Adipocyte (in vitro differentiated cells): ENCODE measurements around the gene EPS15.
"Not testable (repeated sequence)": the region's sequence is repeated elsewhere in the genome, so short reads cannot be mapped to it uniquely, and the experiment has no call there.

ENCODE experiments used
- DNase-seq: peaks from one replicate; pipeline ENCODE4 v3.0.0-alpha.2; 2015; ENCODE audit warnings: low read depth
- H3K27me3 ChIP-seq: replicated peaks from 2 replicates; pipeline ENCODE4 v1.7.0; 2013; ENCODE audit warnings: mild to moderate bottlenecking, low read length, moderate library complexity; ENCODE audit not compliant: control insufficient read depth, insufficient read depth
- H3K36me3 ChIP-seq: 2 replicates; pipeline ENCODE4 v1.7.0; 2013; ENCODE audit warnings: low read length, mild to moderate bottlenecking, moderate library complexity; ENCODE audit not compliant: control insufficient read depth, insufficient read depth, severe bottlenecking
- H3K4me1 ChIP-seq: 2 replicates; pipeline ENCODE4 v1.7.0; 2013; ENCODE audit warnings: mild to moderate bottlenecking, low read length, moderate library complexity; ENCODE audit not compliant: control insufficient read depth, insufficient read depth
- H3K4me3 ChIP-seq: 2 replicates; pipeline ENCODE4 v1.7.0; 2013; ENCODE audit warnings: mild to moderate bottlenecking, low read length, moderate library complexity
- H3K9ac ChIP-seq: 2 replicates; pipeline ENCODE4 v1.7.0; 2013; ENCODE audit warnings: mild to moderate bottlenecking, low read length, moderate library complexity
- H3K9me3 ChIP-seq: 2 replicates; pipeline ENCODE4 v1.7.0; 2013; ENCODE audit warnings: mild to moderate bottlenecking, low read length, moderate library complexity; ENCODE audit not compliant: control insufficient read depth

The EPS15 gene

DNA sequence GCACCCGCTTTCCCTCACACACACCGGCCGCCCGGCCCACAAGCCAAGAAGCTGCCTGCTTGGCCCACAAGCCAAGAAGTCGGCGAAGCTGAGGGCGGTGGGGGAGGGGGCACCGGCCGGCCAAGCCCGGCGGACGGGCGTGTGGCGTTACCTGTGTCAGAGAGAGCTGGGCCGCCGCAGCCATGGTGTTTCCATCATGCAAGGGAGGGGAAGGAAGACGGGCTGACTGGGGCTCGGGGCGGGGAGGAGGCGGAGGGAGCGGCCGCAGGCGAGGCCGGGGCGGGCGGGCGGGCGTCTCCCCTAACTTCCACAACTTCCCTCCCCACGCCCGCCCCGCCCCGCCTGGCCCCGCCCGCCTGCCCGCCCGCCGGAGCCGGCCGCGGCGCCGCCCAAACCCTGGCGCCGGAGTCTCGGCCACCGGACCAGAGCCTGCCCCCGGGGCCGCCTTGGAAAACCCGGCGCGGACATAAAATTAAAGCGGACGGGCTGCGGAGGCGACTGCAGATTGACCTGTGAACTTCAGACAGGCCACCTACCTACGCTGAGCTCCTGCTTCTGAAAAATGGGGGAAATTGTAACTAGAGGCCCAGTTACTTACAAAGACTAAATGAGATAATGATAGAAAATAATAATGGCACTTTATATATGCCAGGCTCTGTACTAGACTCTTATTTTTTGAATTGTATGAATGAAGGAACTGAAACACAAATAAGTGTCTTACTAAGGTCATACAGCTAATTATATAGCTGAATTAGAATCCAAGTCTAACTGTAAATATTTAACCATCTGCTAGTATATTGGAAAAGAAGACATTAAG, at the start of gene EPS15:
EPS15 (minus strand) TSS at position 219 of the 817 bp plus-strand sequence; CDS start at position 184, 35 bp downstream.
- H3K9ac ChIP-seq = peak within 1 kb of the TSS; percentile 96
- H3K27me3 ChIP-seq = no peaks in the 10 kb centered on the region
- peak within 1 kb of the TSS; percentile 95 for H3K4me3 ChIP-seq
- DNase-seq = peak; percentile 93
- H3K4me1 ChIP-seq = peaks cover 37% of the 10 kb centered on the region
- no peaks in the 10 kb centered on the region for H3K9me3 ChIP-seq
- H3K36me3 ChIP-seq = no peaks in the 10 kb centered on the region

DNA sequence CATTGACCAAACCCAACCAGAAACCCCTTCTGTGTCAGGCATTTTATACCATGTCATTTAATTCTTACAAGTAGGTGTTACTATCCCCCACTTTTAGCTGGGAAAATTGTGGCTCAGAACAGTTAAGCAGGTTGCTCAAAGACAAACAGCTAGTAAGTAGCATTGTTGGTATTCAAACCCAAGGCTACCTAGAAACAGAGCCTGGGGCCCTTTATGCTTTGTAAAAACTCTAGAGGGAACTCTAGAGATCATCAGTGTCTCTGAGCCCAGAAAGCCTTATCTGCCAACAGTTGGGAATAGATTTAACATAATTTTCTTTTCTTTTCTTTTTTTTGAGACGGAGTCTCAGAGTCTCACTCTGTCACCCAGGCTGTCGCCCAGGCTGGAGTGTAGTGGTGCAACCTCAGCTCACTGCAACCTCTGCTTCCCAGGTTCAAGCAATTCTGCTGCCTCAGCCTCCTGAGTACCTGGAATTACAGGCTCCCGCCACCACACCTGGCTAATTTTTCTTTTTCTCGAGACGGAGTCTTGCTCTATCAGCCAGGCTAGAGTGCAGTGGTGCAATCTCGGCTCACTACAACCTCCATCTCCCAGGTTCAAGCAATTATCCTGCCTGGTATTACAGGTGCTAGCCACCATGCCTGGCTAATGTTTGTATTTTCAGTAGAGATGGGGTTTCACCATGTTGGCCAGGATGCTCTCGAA, 49.3 kb upstream of the EPS15 start:
- peak overlapping the region; percentile 53 for H3K9ac ChIP-seq
- no peaks in the 10 kb centered on the region for H3K9me3 ChIP-seq
- DNase-seq = peak; percentile 23
- peaks cover 66% of the 10 kb centered on the region for H3K4me1 ChIP-seq
- no peaks in the 10 kb centered on the region for H3K36me3 ChIP-seq
- no peaks in the 10 kb centered on the region for H3K27me3 ChIP-seq
- H3K4me3 ChIP-seq = no peak overlapping the region

DNA sequence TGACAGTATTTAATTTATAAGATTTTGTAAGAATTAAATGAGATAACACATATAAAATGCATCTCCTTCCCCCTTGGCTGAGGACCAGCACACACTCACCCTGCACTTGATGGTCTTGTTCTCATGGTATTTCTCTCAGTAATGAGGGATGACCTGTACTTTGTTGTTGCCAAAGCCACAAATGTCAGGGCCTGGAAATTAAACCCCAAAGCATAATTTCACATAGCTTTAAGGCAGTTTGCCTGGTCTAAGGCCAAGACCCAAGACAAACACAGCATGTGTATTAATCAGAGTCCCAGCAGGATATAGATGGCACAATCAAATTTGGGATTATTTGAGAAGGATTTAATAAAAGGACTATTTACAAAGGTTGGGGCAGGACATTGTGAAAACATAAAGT, 48.6 kb upstream of the EPS15 start:
- no peaks in the 10 kb centered on the region for H3K9me3 ChIP-seq
- peaks cover 67% of the 10 kb centered on the region for H3K4me1 ChIP-seq
- H3K36me3 ChIP-seq = no peaks in the 10 kb centered on the region
- no peaks in the 10 kb centered on the region for H3K27me3 ChIP-seq
- peak overlapping the region; percentile 53 for H3K9ac ChIP-seq
- H3K4me3 ChIP-seq = no peak overlapping the region
- DNase-seq = peak; percentile 87

DNA sequence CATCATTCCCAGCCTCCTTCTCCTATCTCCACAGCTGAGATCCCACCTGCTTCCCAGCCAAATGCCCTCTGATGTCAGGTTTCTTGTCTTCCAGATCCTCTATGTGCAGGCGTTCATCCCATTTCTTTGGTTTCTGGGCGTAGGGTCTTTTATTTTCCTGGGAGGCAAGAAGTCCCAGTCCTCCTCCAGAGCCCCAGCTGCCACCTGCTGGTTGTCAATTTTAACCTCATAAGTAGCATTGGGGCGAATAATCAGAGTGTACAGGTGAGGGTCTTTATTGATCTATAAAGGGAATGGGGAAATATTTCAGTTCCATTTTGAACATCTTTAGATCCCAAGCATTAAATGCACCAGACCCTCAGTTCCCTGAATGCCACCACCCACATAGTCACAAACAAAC, 47.2 kb upstream of the EPS15 start:
- H3K4me1 ChIP-seq = peaks cover 67% of the 10 kb centered on the region
- H3K36me3 ChIP-seq = no peaks in the 10 kb centered on the region
- no peak overlapping the region for H3K9ac ChIP-seq
- H3K9me3 ChIP-seq = no peaks in the 10 kb centered on the region
- no peaks in the 10 kb centered on the region for H3K27me3 ChIP-seq
- no peak overlapping the region for H3K4me3 ChIP-seq
- no peak for DNase-seq

DNA sequence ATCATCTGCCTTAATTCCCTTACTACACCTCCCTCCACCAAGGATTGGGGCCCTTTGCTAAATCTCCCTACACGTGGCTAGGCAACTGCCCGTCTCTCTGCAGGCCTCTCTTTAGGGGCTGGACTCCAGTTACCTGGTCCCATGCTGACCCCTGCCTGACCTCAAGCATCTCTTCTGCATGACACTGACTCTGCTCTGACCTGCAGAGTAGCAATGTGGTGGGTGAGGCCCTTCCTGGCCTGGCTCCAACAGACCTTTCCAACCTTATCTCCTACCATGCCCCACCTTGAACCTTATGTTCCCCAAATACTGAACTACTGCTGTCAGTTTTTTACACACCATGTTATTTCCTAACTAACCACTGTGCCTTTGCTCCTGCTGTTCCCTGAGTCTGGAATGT, 45.9 kb upstream of the EPS15 start:
- no peaks in the 10 kb centered on the region for H3K9me3 ChIP-seq
- no peak overlapping the region for H3K9ac ChIP-seq
- H3K4me1 ChIP-seq = peaks cover 62% of the 10 kb centered on the region
- DNase-seq = no peak
- no peaks in the 10 kb centered on the region for H3K36me3 ChIP-seq
- no peaks in the 10 kb centered on the region for H3K27me3 ChIP-seq
- no peak overlapping the region for H3K4me3 ChIP-seq

DNA sequence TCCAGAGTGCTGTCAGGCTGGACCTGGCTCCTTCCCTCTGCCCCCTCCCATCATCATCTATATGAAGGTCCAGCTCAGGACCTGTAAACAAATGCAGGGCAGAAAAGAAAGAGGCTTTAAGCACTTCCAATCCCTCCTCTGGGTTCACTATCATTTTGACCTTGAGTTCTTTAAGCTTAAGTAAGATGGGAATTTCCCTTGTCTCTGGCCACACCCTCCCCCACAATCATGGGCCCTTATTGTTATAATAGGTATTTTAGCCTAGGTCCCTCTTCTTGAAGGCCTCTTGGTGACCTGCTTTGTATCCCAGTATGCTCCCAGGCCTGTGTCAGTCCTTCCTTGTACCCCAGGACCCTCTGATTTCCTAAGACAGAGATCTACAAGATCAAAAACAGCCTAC, 45.1 kb upstream of the EPS15 start:
- Histone ChIP-seq H3K27me3 (no peaks in the 10 kb centered on the region), H3K9me3 (no peaks in the 10 kb centered on the region), H3K4me3 (no peak overlapping the region), H3K4me1 (peaks cover 56% of the 10 kb centered on the region), H3K36me3 (no peaks in the 10 kb centered on the region), H3K9ac (no peak overlapping the region)
- DNase-seq = peak; percentile 72

DNA sequence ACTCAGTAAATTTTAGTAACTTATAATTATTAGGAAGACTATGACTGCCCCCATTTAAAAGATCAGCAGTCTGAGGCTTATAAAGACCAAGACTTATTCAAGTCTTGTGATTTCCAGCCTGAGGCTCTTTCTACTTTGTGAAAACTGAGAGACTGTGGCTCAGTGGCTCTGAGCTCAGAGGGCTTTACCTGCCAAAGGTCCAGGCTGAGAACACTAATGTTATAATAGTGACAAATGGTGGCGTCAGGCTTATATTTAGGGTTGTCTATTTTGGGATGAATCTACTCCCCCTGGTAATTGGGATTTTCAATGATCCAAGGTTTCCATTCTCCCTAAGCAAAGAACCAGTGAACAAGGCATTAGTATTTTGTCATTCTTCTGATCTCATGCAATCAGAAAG, 42.6 kb upstream of the EPS15 start:
- Histone ChIP-seq H3K4me3 (no peak overlapping the region), H3K27me3 (no peaks in the 10 kb centered on the region), H3K9me3 (no peaks in the 10 kb centered on the region), H3K9ac (no peak overlapping the region), H3K36me3 (no peaks in the 10 kb centered on the region), H3K4me1 (peaks cover 42% of the 10 kb centered on the region)
- no peak for DNase-seq

DNA sequence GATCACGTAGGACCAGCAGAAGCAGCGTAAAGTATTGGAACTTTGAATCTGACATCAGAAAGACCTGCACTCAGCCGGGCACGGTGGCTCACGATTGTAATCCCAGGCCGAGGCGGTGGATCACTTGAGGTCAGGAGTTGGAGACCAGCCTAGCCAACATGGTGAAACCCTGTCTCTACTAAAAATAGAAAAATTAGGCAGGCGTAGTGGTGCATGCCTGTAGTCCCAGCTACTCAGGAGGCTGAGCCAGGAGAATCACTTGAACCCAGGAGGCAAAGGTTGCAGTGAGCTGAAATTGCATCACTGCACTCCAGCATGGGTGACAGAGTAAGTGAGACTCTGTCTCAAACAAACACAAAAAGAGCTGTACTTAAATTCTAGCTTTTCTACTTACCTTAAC, 41.8 kb upstream of the EPS15 start:
- peaks cover 36% of the 10 kb centered on the region for H3K4me1 ChIP-seq
- DNase-seq, H3K9ac ChIP-seq, H3K9me3 ChIP-seq, H3K36me3 ChIP-seq, H3K27me3 ChIP-seq, H3K4me3 ChIP-seq: not testable (repeated sequence)

DNA sequence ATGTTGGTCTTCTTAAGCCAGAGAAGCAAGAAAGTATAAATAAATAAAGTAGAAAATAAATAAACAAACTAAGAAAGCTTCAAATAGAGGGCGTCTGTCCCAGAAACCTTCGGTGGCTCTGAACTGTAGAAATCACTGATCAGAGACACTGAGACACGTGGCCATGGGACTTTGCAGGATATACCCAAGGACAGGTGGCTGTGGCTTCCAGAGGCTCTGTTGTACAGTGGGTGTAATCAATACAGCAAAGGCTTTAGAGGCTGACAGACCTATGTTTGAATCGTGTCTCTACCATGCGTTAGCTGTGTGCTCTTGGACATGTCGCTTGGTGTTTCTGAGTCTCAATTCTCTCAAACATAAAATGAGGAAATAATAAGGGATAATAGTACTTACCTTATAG, 41.0 kb upstream of the EPS15 start:
- Histone ChIP-seq H3K4me3 (no peak overlapping the region), H3K36me3 (no peaks in the 10 kb centered on the region), H3K4me1 (peaks cover 28% of the 10 kb centered on the region), H3K9me3 (no peaks in the 10 kb centered on the region), H3K27me3 (no peaks in the 10 kb centered on the region), H3K9ac (no peak overlapping the region)
- no peak for DNase-seq

DNA sequence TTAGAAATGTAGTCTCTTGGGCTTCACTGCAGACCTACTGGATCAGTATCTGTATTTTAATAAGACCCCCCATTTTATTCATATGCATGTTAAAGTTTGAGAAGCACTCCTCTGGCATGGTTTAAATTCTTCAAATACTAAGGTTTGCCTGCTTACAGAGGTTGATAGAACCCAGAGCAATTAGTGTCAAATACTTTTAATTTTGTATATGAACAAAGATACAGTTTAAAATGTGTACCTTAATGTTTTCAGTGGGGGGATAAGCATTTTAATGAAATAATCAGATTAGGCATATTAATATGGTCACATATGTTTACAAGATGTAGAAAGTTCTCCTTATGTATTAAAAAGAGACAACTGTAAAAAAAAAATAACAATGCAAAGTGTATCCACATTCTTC, 40.4 kb upstream of the EPS15 start:
- peak; percentile 18 for DNase-seq
- Histone ChIP-seq H3K36me3 (no peaks in the 10 kb centered on the region), H3K9ac (no peak overlapping the region), H3K27me3 (no peaks in the 10 kb centered on the region), H3K4me1 (peaks cover 26% of the 10 kb centered on the region), H3K9me3 (no peaks in the 10 kb centered on the region), H3K4me3 (no peak overlapping the region)

DNA sequence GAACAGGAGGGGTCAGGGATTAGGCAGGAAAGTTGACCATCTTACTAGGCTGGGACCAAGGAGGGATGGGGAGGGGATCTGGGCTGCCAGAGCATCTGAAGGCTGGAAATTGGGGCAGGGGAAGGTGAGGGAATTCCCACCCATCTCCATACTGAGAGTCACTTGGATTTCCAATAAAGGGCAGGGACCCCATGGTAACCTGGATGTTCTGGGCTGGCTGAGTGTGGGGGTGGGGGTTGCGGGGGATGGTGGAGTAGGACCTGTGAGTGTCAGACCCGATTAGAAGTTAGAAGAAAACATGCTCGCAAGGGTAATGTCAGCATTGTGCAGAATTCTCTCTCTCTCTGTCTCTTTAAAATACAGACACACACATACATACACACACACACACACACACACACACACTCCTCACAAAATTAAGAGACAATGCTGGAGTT, 40.0 kb upstream of the EPS15 start:
- peak overlapping the region; percentile 51 for H3K9ac ChIP-seq
- H3K36me3 ChIP-seq = no peaks in the 10 kb centered on the region
- H3K27me3 ChIP-seq = no peaks in the 10 kb centered on the region
- H3K4me1 ChIP-seq = peaks cover 22% of the 10 kb centered on the region
- no peaks in the 10 kb centered on the region for H3K9me3 ChIP-seq
- peak overlapping the region; percentile 57 for H3K4me3 ChIP-seq
- no peak for DNase-seq
